ENCODE measurements around the gene SCMH1. TPM values are rescaled to one million over a fixed set of nuclear protein-coding genes. Genes with fewer than 3 reads are reported as not detected.

The SCMH1 gene
- total and polyA plus RNA-seq, 2 of the 4 experiments (the other 2 are of a cell fraction), result 9.0 to 19.4 TPM

GRCh38 chr1:41218152-41218551 lies 24.0 kb downstream of the SCMH1 start:
- H3K56ac ChIP-seq (ENCODE audit: extremely low read depth, insufficient read depth, low read length), result no peak overlapping the region
- no peaks in the 10 kb centered on the region for H4K20me1 ChIP-seq (ENCODE audit: insufficient read depth, low read length)
- no peak for DNase-seq
- in situ Hi-C loops (cut with MboI; ENCODE audit: low sequenced_read_pairs) (no loop called here), dilution Hi-C loops (cut with HindIII; ENCODE audit: low sequenced_read_pairs, unreplicated experiment) (no loop called here), intact Hi-C loops (cut with micrococcal nuclease) (no loop called here)
- no peak overlapping the region for H3K9ac ChIP-seq (ENCODE audit: low read depth, low read length)
- no peak overlapping the region for H3K4me3 ChIP-seq (ENCODE audit: insufficient read depth, low read depth, low read length)
- no peak overlapping the region for H4K5ac ChIP-seq (ENCODE audit: low read depth, low read length)
- no peak overlapping the region for H2BK15ac ChIP-seq (ENCODE audit: low read depth, low read length)
- no peaks in the 10 kb centered on the region for H3K4me1 ChIP-seq (ENCODE audit: control insufficient read depth, insufficient read depth, low read length)
- POLR2A ChIA-PET (ENCODE audit: unreplicated experiment), result no interaction called here
- no TSS peak for BruUV-seq (replicated peaks)
- no peak overlapping the region for H3K4ac ChIP-seq (ENCODE audit: low read depth, low read length)
- no peak overlapping the region for H3K4me2 ChIP-seq (ENCODE audit: low read depth, low read length)
- no peak overlapping the region for H4K8ac ChIP-seq (ENCODE audit: low read depth in 2 of 2, low read length in 2 of 2)
- no peak overlapping the region for H3K14ac ChIP-seq (replicated peaks; ENCODE audit: low read depth, low read length)
- H3K27me3 ChIP-seq (ENCODE audit: control insufficient read depth, insufficient read depth, low read length), result no peaks in the 10 kb centered on the region
- no peak overlapping the region for H2BK120ac ChIP-seq (ENCODE audit: low read depth, low read length)
- no peak overlapping the region for H3K27ac ChIP-seq (ENCODE audit: insufficient read depth, low read length)
- no peak overlapping the region for H2AK5ac ChIP-seq (ENCODE audit: low read depth, low read length)
- peaks cover 3% of the 10 kb centered on the region; the same call in 1 of the 2 replicates for H3K36me3 ChIP-seq (ENCODE audit: control insufficient read depth, insufficient read depth, low read length)
- H3K9me1 ChIP-seq (ENCODE audit: insufficient read depth, low read length), result no peaks in the 10 kb centered on the region
- no peak overlapping the region for H3K23ac ChIP-seq (ENCODE audit: low read depth, low read length)
- no peak overlapping the region for H4K91ac ChIP-seq (ENCODE audit: insufficient read depth, low read depth, low read length)
- H3K79me1 ChIP-seq (ENCODE audit: low read depth in 1 of 2, low read length in 2 of 2), result peaks cover 17 to 28% of the 10 kb centered on the region in 2 experiments; a peak in 3 of 4 replicates
- H2AFZ ChIP-seq (replicated peaks; ENCODE audit: low read length, poor library complexity), result no peak overlapping the region
- no peak overlapping the region for H3K18ac ChIP-seq (ENCODE audit: low read depth, low read length)
- no peak overlapping the region for H2BK5ac ChIP-seq (ENCODE audit: low read depth, low read length, poor library complexity, severe bottlenecking)
- no peak overlapping the region for H2BK20ac ChIP-seq (ENCODE audit: low read depth, low read length)
- ATAC-seq (ENCODE audit: low read depth), result no peak
- peaks cover 2% of the 10 kb centered on the region; the same call in 1 of the 2 replicates for H3K9me3 ChIP-seq (ENCODE audit: control insufficient read depth, insufficient read depth, low read length)
- CTCF ChIA-PET, result no interaction called here
- H2AK9ac ChIP-seq (replicated peaks; ENCODE audit: low read depth, low read length, poor library complexity), result no peak overlapping the region
- 83% methylated on average over 1 of the region's 1 CpG; no CpG with 5 or more reads in 1 of the 2 experiments for WGBS, 2 experiments (ENCODE audit: extremely low coverage in 2 of 2, insufficient read length in 1 of 2)
- no peak for TF ChIP-seq POLR2A (IDR thresholded peaks at IDR 0.05; ENCODE audit: low read depth, low read length)
- TF ChIP-seq MAZ (IDR thresholded peaks at IDR 0.05; ENCODE audit: borderline replicate concordance, low read depth, low read length), result no peak
- no peak for TF ChIP-seq NFE2L2 (IDR thresholded peaks at IDR 0.05; ENCODE audit: low read depth, low read length)
- TF ChIP-seq CTCF (conservative IDR thresholded peaks at IDR 0.05; ENCODE audit: low read depth, low read length), result no peak
- no peak for TF ChIP-seq RFX5 (IDR thresholded peaks at IDR 0.05; ENCODE audit: low read depth, low read length)
- no peak for TF ChIP-seq ELK1 (IDR thresholded peaks at IDR 0.05; ENCODE audit: borderline replicate concordance, low read depth, low read length)

All from IMR-90 (cell line).